NCI-H2107 treated with DMSO at 0.1 percent for 48 hours (cell line): ENCODE data around the gene GCGR.
"Not testable (repeated sequence)": the region's sequence is repeated elsewhere in the genome, so short reads cannot be mapped to it uniquely, and the experiment has no call there.

Source experiments
- DNase-seq: peaks from one replicate; lab custom pipeline; 2025; ENCODE audit not compliant: unreplicated experiment; lab: John Stamatoyannopoulos, UW

Gene GCGR

GRCh38 chr17:81831957-81832607 is 28.1 kb downstream of the GCGR start:
- no peak for DNase-seq

- DNase-seq: no peak
Measured at GRCh38 chr17:81832608-81833159, 28.7 kb downstream of the GCGR start.

GRCh38 chr17:81833160-81833920 is 29.4 kb downstream of the GCGR start, which contains the start of gene MCRIP1:
TSS of gene MCRIP1 (minus strand) at chr17:81833291. CDS start at chr17:81824506, 8,785 bp downstream.
- peak; percentile 50 for DNase-seq

- DNase-seq: no peak
Measured at GRCh38 chr17:81833921-81834830, 30.2 kb downstream of the GCGR start.

- no peak for DNase-seq
Measured at GRCh38 chr17:81834831-81835267, 30.9 kb downstream of the GCGR start, which contains the start of gene PPP1R27. TSS of gene PPP1R27 (minus strand) at chr17:81835050. CDS start at chr17:81834953, 97 bp downstream.

- no peak for DNase-seq
Measured at GRCh38 chr17:81837641-81838040, 33.7 kb downstream of the GCGR start.

- no peak for DNase-seq
Measured at GRCh38 chr17:81838753-81839255, 34.9 kb downstream of the GCGR start.

- no peak for DNase-seq
Measured at GRCh38 chr17:81839301-81839700, 35.4 kb downstream of the GCGR start.

GRCh38 chr17:81840059-81840458 is 36.1 kb downstream of the GCGR start:
- DNase-seq: not testable (repeated sequence)

- DNase-seq: no peak
Measured at GRCh38 chr17:81840826-81841778, 37.2 kb downstream of the GCGR start.

GRCh38 chr17:81841866-81842265 is 37.9 kb downstream of the GCGR start:
- DNase-seq: no peak

GRCh38 chr17:81842378-81842724 is 38.4 kb downstream of the GCGR start:
- no peak for DNase-seq

- DNase-seq: no peak
Measured at GRCh38 chr17:81842725-81843504, 39.0 kb downstream of the GCGR start.

GRCh38 chr17:81843713-81844326 is 39.9 kb downstream of the GCGR start:
- DNase-seq: no peak

- DNase-seq: no peak
Measured at GRCh38 chr17:81844327-81844851, 40.4 kb downstream of the GCGR start.

GRCh38 chr17:81844887-81845286 is 40.9 kb downstream of the GCGR start:
- no peak for DNase-seq

- DNase-seq: no peak
Measured at GRCh38 chr17:81845361-81845760, 41.4 kb downstream of the GCGR start.
